Right kidney (tissue), 1 donor: Measurements from ENCODE around the gene SLC39A3.

Experiments used
- DNase-seq: peaks from one replicate; pipeline ENCODE4 v3.0.0-alpha.2; 2016

SLC39A3 gene

GRCh38 chr19:2751438-2751830, 11.6 kb upstream of the SLC39A3 start:
- DNase-seq: no peak

GRCh38 chr19:2750808-2751437, 11.1 kb upstream of the SLC39A3 start:
- DNase-seq: no peak

- DNase-seq: no peak
These were observed 7.5 kb upstream of the SLC39A3 start for GRCh38 chr19:2747349-2747748.

- no peak for DNase-seq
These were observed 4.3 kb upstream of the SLC39A3 start for GRCh38 chr19:2744113-2744512.

- DNase-seq: no peak
These were observed 3.3 kb upstream of the SLC39A3 start for GRCh38 chr19:2743099-2743498.

- DNase-seq: no peak
These were observed 468 bp upstream of the SLC39A3 start for GRCh38 chr19:2740314-2740656.

- DNase-seq: no peak
These were observed 3.1 kb downstream of the SLC39A3 start for GRCh38 chr19:2736550-2737190.

GRCh38 chr19:2735374-2735773, 4.4 kb downstream of the SLC39A3 start:
- no peak for DNase-seq

GRCh38 chr19:2734589-2735288, 5.1 kb downstream of the SLC39A3 start:
- no peak for DNase-seq

GRCh38 chr19:2733930-2734588, 5.8 kb downstream of the SLC39A3 start:
- DNase-seq: no peak

- no peak for DNase-seq
These were observed 6.9 kb downstream of the SLC39A3 start for GRCh38 chr19:2732883-2733282.

GRCh38 chr19:2732157-2732725, 7.6 kb downstream of the SLC39A3 start:
- DNase-seq: no peak

- DNase-seq: no peak
These were observed 8.4 kb downstream of the SLC39A3 start for GRCh38 chr19:2731181-2731995.

GRCh38 chr19:2729943-2730818, 9.6 kb downstream of the SLC39A3 start:
- DNase-seq: no peak

GRCh38 chr19:2728783-2729387, 10.9 kb downstream of the SLC39A3 start:
- no peak for DNase-seq

GRCh38 chr19:2727640-2727944, 12.2 kb downstream of the SLC39A3 start:
- no peak for DNase-seq

GRCh38 chr19:2726904-2727639, 12.7 kb downstream of the SLC39A3 start:
- no peak for DNase-seq

- no peak for DNase-seq
These were observed 13.5 kb downstream of the SLC39A3 start for GRCh38 chr19:2726160-2726855.

- DNase-seq: no peak
These were observed 15.7 kb downstream of the SLC39A3 start for GRCh38 chr19:2724148-2724557.
